A549 (cell line): Measurements from ENCODE around the gene HOXC11.

Experiments used
- BCL3 ChIP-seq: fragments of >200 bp; sonication (Bioruptor Twin); formaldehyde crosslinking; IDR thresholded peaks from 3 replicates; pipeline ENCODE4 v1.6.1; 2016
- BHLHE40 ChIP-seq: IDR thresholded peaks from 2 replicates; pipeline ENCODE4 v1.6.1; 2012; ENCODE audit warnings: low read depth, low read length, inconsistent platforms
- CEBPB ChIP-seq, 2 experiments: fragments of >200 bp in 1 of 2; sonication (Bioruptor Twin) in 1 of 2; formaldehyde crosslinking in 1 of 2; IDR thresholded peaks; 2 replicates each; pipeline ENCODE4 v1.6.1; 2012 to 2016
- CTCF ChIP-seq: fragments of >200 bp; sonication (Bioruptor Twin); formaldehyde crosslinking; IDR thresholded peaks from 3 replicates; pipeline ENCODE4 v1.5.1; 2016
- E2F6 ChIP-seq: IDR thresholded peaks from 2 replicates; pipeline ENCODE4 v1.6.1; 2012; ENCODE audit warnings: low read depth, borderline replicate concordance
- EP300 ChIP-seq, 2 experiments: fragments of >200 bp; sonication (Bioruptor Twin); formaldehyde crosslinking; IDR thresholded peaks; 2 replicates in 1 of 2; 3 replicates in 1 of 2; pipeline ENCODE4 v1.6.1; 2016 to 2017
- JUN ChIP-seq, 2 experiments: fragments of >200 bp; sonication (Bioruptor Twin); formaldehyde crosslinking; IDR thresholded peaks; 2 replicates in 1 of 2; 3 replicates in 1 of 2; pipeline ENCODE4 v1.6.1; 2016 to 2017
- NPAS2 ChIP-seq: fragments of 250-450 bp; sonication (Bioruptor Pico); IDR thresholded peaks from 2 replicates; pipeline ENCODE4 v1.8.0; 2022; ENCODE audit warnings: mild to moderate bottlenecking, moderate library complexity, borderline replicate concordance
- NR3C1 ChIP-seq: fragments of >200 bp; sonication (Bioruptor Twin); formaldehyde crosslinking; IDR thresholded peaks from 3 replicates; pipeline ENCODE4 v1.6.1; 2017
- POLR2A ChIP-seq: IDR thresholded peaks from 2 replicates; pipeline ENCODE4 v1.6.1; 2012; ENCODE audit warnings: mild to moderate bottlenecking, low read length
- RNF2 ChIP-seq: fragments of 200-600 bp; sonication (generic); IDR thresholded peaks from 2 replicates; pipeline ENCODE4 v1.6.1; 2016; ENCODE audit warnings: low read depth, mild to moderate bottlenecking, antibody characterized with exemption, moderate library complexity, borderline replicate concordance
- ZC3H11A ChIP-seq: fragments of 450-650 bp; IDR thresholded peaks from 2 replicates; pipeline ENCODE4 v1.6.1; 2014; ENCODE audit warnings: antibody characterized with exemption, mild to moderate bottlenecking

- TF ChIP-seq CTCF = no peak
- no peak for TF ChIP-seq NR3C1
- no peak for TF ChIP-seq BCL3
- TF ChIP-seq RNF2 = no peak
- no peak for TF ChIP-seq E2F6
- TF ChIP-seq EP300 (IDR thresholded peaks at IDR 0.05) = no peak
- no peak for TF ChIP-seq JUN (IDR thresholded peaks at IDR 0.05)
- TF ChIP-seq BHLHE40 = no peak
- no peak for TF ChIP-seq ZC3H11A
- no peak for TF ChIP-seq POLR2A
- TF ChIP-seq NPAS2 = no peak
- no peak for TF ChIP-seq CEBPB (IDR thresholded peaks at IDR 0.05)
Measured at GRCh38 chr12:53976172-53976822, 3.4 kb downstream of the HOXC11 start.
